Calu3 (cell line): ENCODE measurements around the gene TADA2A. TPM values are rescaled to one million over a fixed set of nuclear protein-coding genes. Genes with fewer than 3 reads are reported as not detected.

Source experiments
- BruUV-seq: library from RNA; stranded (reverse); fragments of 400-500 nt; replicated peaks from 2 replicates; lab custom pipeline; 2021; lab: Mats Ljungman, UMichigan
- CTCF ChIA-PET: fragments of 300-600 bp; sonication (Branson Sonifier 250); formaldehyde crosslinking; loops from one replicate; lab custom pipeline; 2022; ENCODE audit warnings: antibody characterized with exemption; lab: Charles Lee
- DNase-seq: peaks from one replicate; pipeline ENCODE4 v3.0.0; 2022
- H3K27ac Mint-ChIP-seq: one replicate; pipeline ENCODE4 v1.8.0; 2022; ENCODE audit warnings: mixed read lengths; ENCODE audit not compliant: unreplicated experiment
- H3K27me3 Mint-ChIP-seq: one replicate; pipeline ENCODE4 v1.8.0; 2022; ENCODE audit warnings: mixed read lengths; ENCODE audit not compliant: unreplicated experiment
- H3K36me3 Mint-ChIP-seq: one replicate; pipeline ENCODE4 v1.8.0; 2022; ENCODE audit warnings: mild to moderate bottlenecking, moderate library complexity, mixed read lengths; ENCODE audit not compliant: insufficient read depth, unreplicated experiment
- H3K4me1 Mint-ChIP-seq: one replicate; pipeline ENCODE4 v1.8.0; 2022; ENCODE audit warnings: mild to moderate bottlenecking, low read depth, mixed read lengths; ENCODE audit not compliant: unreplicated experiment
- H3K4me3 Mint-ChIP-seq: one replicate; pipeline ENCODE4 v1.8.0; 2022; ENCODE audit warnings: mild to moderate bottlenecking, low read depth, moderate library complexity, mixed read lengths; ENCODE audit not compliant: unreplicated experiment
- H3K9me3 Mint-ChIP-seq: one replicate; pipeline ENCODE4 v1.8.0; 2022; ENCODE audit warnings: low read depth, mixed read lengths; ENCODE audit not compliant: unreplicated experiment
- CTCF ChIP-seq: fragments of 200-600 bp; IDR thresholded peaks from one replicate; pipeline ENCODE4 v1.8.0; 2022; ENCODE audit warnings: antibody characterized with exemption; ENCODE audit not compliant: unreplicated experiment
- intact Hi-C: fragments of 100-400 bp; cut with micrococcal nuclease; formaldehyde crosslinking; loops from one replicate; pipeline ENCODE4 v1.10.0; 2022; ENCODE audit not compliant: unreplicated experiment
- total RNA-seq: library from RNA; stranded (reverse); gene quantifications from 2 replicates; pipeline ENCODE4 v1.2.3, GENCODE V29; 2022

The TADA2A gene
- total RNA-seq, 1 experiment from 2014 or later, result 102 TPM

- TF ChIP-seq CTCF, result no peak
- Mint-ChIP-seq H3K4me3 (no peak overlapping the region), H3K27ac (no peak overlapping the region), H3K9me3 (no peaks in the 10 kb centered on the region), H3K36me3 (peaks cover 74% of the 10 kb centered on the region), H3K27me3 (no peaks in the 10 kb centered on the region), H3K4me1 (peaks cover 10% of the 10 kb centered on the region)
- intact Hi-C loops, result no loop called here
- BruUV-seq, result no TSS peak
- no peak for DNase-seq
- CTCF ChIA-PET, result interaction anchor here (0.5 kb wide), 1 partner anchor 974 kb away, joined by 3 read pairs; no protein-coding TSS in a partner anchor
Measured at GRCh38 chr17:37462492-37462891, 55.8 kb downstream of the TADA2A start.

- TF ChIP-seq CTCF, result no peak
- peaks cover 69% of the 10 kb centered on the region for H3K36me3 Mint-ChIP-seq
- intact Hi-C loops, result no loop called here
- no peak overlapping the region for H3K27ac Mint-ChIP-seq
- CTCF ChIA-PET, result interaction anchor here (0.6 to 1.4 kb wide), 2 partner anchors 14 to 878 kb away, joined by 3 to 4 read pairs; no protein-coding TSS in a partner anchor
- H3K27me3 Mint-ChIP-seq, result no peaks in the 10 kb centered on the region
- H3K4me1 Mint-ChIP-seq, result peaks cover 10% of the 10 kb centered on the region
- H3K9me3 Mint-ChIP-seq, result no peaks in the 10 kb centered on the region
- H3K4me3 Mint-ChIP-seq, result no peak overlapping the region
- BruUV-seq, result no TSS peak
- DNase-seq, result no peak
Measured at GRCh38 chr17:37463039-37463438, 56.4 kb downstream of the TADA2A start.

DNA sequence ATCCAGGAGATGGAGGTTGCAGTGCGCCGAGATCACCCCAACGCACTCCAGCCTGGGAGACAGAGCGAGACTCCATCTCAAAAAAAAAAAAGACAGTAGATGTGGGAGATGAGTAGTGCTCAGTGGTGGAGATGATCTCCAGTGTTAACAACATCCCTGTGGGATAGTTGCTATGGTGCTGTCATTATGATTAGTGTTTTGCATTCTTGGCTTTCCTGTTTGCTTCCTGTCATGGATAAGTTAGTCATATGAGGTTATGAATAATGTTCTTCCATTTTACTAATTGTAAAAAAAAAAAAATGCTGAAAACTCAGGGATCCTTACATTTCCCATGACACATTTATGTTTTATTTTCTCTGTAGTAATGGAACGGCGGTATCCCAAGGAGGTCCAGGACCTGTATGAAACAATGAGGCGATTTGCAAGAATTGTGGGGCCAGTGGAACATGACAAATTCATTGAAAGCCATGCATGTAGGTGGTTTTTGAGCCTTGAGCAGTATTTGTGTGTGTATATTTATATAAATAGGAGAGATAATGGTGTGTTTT lies 58.5 kb downstream of the TADA2A start:
- Mint-ChIP-seq H3K27ac (no peak overlapping the region), H3K27me3 (no peaks in the 10 kb centered on the region), H3K36me3 (peaks cover 62% of the 10 kb centered on the region), H3K9me3 (no peaks in the 10 kb centered on the region), H3K4me3 (no peak overlapping the region), H3K4me1 (peaks cover 10% of the 10 kb centered on the region)
- no peak for DNase-seq
- TF ChIP-seq CTCF, result no peak
- no TSS peak for BruUV-seq
- CTCF ChIA-PET, result interaction anchor here (0.7 to 1.8 kb wide), 3 partner anchors 9 to 51 kb away, joined by 3 to 4 read pairs (median 4); no protein-coding TSS in a partner anchor
- intact Hi-C loops, result no loop called here

- CTCF ChIA-PET, result interaction anchor here (1.0 to 1.8 kb wide), 2 partner anchors 15 to 22 kb away, joined by 3 to 4 read pairs; no protein-coding TSS in a partner anchor
Measured at GRCh38 chr17:37466471-37466870, 59.8 kb downstream of the TADA2A start.

More at GRCh38 chr17:37466471-37466870, 59.8 kb downstream of the TADA2A start:
- H3K4me3 Mint-ChIP-seq, result no peak overlapping the region
- no peaks in the 10 kb centered on the region for H3K27me3 Mint-ChIP-seq
- intact Hi-C loops, result no loop called here
- H3K27ac Mint-ChIP-seq, result no peak overlapping the region
- no TSS peak for BruUV-seq
- H3K4me1 Mint-ChIP-seq, result peaks cover 10% of the 10 kb centered on the region
- no peaks in the 10 kb centered on the region for H3K9me3 Mint-ChIP-seq
- no peak for TF ChIP-seq CTCF
- peak; percentile 34 for DNase-seq
- H3K36me3 Mint-ChIP-seq, result peaks cover 65% of the 10 kb centered on the region
